ENCODE results near the gene UNC93A.
"Not testable (repeated sequence)": the region's sequence is repeated elsewhere in the genome, so short reads cannot be mapped to it uniquely, and the experiment has no call there.

UNC93A gene

DNA sequence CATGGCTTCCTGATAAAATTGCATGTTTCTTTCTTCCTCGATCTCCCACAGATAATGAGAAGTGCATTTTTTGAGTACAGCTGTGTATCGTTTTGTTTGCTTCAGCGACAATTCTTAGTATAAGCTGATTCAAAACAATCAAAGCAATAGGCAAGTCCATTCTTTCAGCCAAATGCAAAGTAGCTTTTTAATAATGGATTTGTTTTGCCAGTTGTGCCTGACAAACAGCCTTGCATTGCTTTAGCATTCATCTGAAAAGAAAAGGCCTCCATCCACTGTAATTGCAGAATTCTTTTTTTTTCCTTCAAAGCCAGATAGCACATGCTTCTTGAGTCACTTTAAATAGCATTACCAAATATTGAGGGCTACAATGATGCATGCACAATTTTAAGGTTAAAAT, 65.8 kb downstream of the UNC93A start:
- TF ChIP-seq, protein P1, sequence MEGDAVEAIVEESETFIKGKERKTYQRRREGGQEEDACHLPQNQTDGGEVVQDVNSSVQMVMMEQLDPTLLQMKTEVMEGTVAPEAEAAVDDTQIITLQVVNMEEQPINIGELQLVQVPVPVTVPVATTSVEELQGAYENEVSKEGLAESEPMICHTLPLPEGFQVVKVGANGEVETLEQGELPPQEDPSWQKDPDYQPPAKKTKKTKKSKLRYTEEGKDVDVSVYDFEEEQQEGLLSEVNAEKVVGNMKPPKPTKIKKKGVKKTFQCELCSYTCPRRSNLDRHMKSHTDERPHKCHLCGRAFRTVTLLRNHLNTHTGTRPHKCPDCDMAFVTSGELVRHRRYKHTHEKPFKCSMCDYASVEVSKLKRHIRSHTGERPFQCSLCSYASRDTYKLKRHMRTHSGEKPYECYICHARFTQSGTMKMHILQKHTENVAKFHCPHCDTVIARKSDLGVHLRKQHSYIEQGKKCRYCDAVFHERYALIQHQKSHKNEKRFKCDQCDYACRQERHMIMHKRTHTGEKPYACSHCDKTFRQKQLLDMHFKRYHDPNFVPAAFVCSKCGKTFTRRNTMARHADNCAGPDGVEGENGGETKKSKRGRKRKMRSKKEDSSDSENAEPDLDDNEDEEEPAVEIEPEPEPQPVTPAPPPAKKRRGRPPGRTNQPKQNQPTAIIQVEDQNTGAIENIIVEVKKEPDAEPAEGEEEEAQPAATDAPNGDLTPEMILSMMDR (IDR thresholded peaks at IDR 0.05; ENCODE audit: insufficient read depth, low read depth, low read length, missing control alignments) = no peak
- no peak overlapping the region for H3K4me3 ChIP-seq (ENCODE audit: low read depth, low read length)
- no peak for DNase-seq (ENCODE audit: low read depth)

DNA sequence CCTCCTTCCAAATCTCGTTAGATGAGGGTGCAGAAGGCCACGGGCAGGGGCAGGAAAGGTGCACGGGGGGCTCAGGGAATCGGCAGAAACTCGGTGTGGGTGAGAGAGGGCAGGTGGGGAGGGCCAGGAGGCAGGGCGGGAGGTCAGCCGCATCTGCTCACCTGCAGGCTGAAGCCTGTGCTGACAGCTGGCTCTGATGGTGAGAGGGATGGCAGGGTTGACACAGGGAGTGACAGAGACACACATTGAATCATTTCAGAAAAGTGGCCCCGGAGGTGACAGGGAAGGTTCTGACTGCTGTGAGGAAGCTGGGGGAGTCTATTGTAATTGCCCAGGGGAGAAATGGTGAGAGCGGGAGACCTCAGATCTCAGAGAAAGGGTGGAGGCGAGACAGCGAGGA, 67.3 kb downstream of the UNC93A start:
- H3K4me3 ChIP-seq (ENCODE audit: low read depth, low read length); DNase-seq (ENCODE audit: low read depth): not testable (repeated sequence)

DNA sequence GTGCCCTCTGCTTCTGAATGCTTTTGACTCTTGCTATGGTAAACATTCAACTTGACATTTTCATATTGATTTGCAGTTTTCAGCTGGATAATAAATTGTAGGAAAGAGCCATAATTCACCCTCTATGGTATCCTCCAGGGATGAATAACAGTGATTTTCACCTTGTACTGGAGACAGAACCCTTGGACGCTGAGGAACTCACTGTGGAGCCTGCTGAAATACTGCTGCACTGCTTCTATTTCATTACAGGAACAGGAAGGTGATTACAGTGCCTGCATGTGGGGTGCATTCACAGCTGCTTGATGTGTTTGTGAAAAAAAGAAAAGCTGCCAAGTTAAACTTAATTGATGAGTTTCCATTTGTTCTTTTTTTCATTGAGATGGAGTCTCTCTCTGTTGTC, 70.1 kb downstream of the UNC93A start:
- not testable (repeated sequence) for DNase-seq (ENCODE audit: low read depth); H3K4me3 ChIP-seq (ENCODE audit: low read depth, low read length)

Measured in GM12865 (cell line).